Kidney (tissue), 14 donors: ENCODE data around the gene BMP10. TPM values are rescaled to one million over a fixed set of nuclear protein-coding genes. Genes with fewer than 3 reads are reported as not detected.
"Not testable (repeated sequence)": the region's sequence is repeated elsewhere in the genome, so short reads cannot be mapped to it uniquely, and the experiment has no call there.

Experiments used
- DNase-seq, 5 donors: peaks; one replicate each; pipeline ENCODE4 v3.0.0-alpha.2; 2013 to 2020
- FAIRE-seq: peaks from 2 replicates; lab custom pipeline; 2012; peaks lifted over from hg19 to GRCh38; lab: Jason Lieb, UNC
- H3K27ac ChIP-seq, 2 donors: one replicate each; pipeline ENCODE4 v1.7.0; 2013; ENCODE audit warnings: low read depth in 2 of 2, low read length in 2 of 2, inconsistent platforms in 1 of 2
- H3K27me3 ChIP-seq: one replicate; pipeline ENCODE4 v1.7.1; 2013; ENCODE audit warnings: low read length, inconsistent platforms; ENCODE audit not compliant: control insufficient read depth, insufficient read depth
- H3K36me3 ChIP-seq, 3 donors: one replicate each; pipeline versions ENCODE4 v1.7.0 to v1.7.1; 2013; ENCODE audit warnings: low read length in 3 of 3, control low read depth in 1 of 3, inconsistent platforms in 1 of 3; ENCODE audit not compliant: insufficient read depth in 3 of 3, control insufficient read depth in 2 of 3
- H3K4me1 ChIP-seq, 3 donors: one replicate each; pipeline versions ENCODE4 v1.7.0 to v1.7.1; 2013; ENCODE audit warnings: low read length in 3 of 3, inconsistent platforms in 1 of 3, low read depth in 1 of 3; ENCODE audit not compliant: control insufficient read depth in 2 of 3, insufficient read depth in 2 of 3
- H3K4me3 ChIP-seq, 3 donors: one replicate each; pipeline versions ENCODE4 v1.7.0 to v1.8.1; 2013; ENCODE audit warnings: low read length in 3 of 3, control low read depth in 1 of 3, inconsistent platforms in 1 of 3
- H3K9ac ChIP-seq, 3 donors: one replicate each; pipeline versions ENCODE4 v1.7.0 to v1.7.1; 2013; ENCODE audit warnings: low read length in 3 of 3, control low read depth in 1 of 3, inconsistent platforms in 1 of 3
- H3K9me3 ChIP-seq, 3 donors: one replicate each; pipeline versions ENCODE4 v1.7.0 to v1.7.1; 2013; ENCODE audit warnings: low read length in 3 of 3, control low read depth in 1 of 3, inconsistent platforms in 1 of 3; ENCODE audit not compliant: control insufficient read depth in 2 of 3, insufficient read depth in 1 of 3
- CTCF ChIP-seq: IDR thresholded peaks from 3 replicates; pipeline ENCODE4 v1.5.1; 2012; ENCODE audit warnings: mild to moderate bottlenecking, moderate library complexity, borderline replicate concordance; ENCODE audit not compliant: insufficient read depth; ENCODE audit errors: extremely low read depth
- intact Hi-C: fragments of 100-400 bp; cut with DNase I; formaldehyde crosslinking; loops from one replicate; pipeline ENCODE4 v1.11.1; 2022
- polyA plus RNA-seq: library from polyadenylated mRNA; stranded (reverse); fragments of 350-450 nt; fragmentation: Illumina TruSeq; extraction: RNeasy Lipid Tissue Mini Kit (QIAGEN cat#74804); gene quantifications from one replicate; pipeline ENCODE4 v1.2.3, GENCODE V29; 2014; ENCODE audit warnings: low read depth, low replicate concordance; ENCODE audit not compliant: insufficient read depth
- total RNA-seq: library from RNA; stranded (reverse); fragmentation: NEBNext Ultra II Directional; extraction: Animal tissue kit (Norgen Biotek cat#: 25700); gene quantifications from one replicate; pipeline ENCODE4 v1.2.1, GENCODE V29; 2021
- donor health status: control.
- donor health status: control.
- donor health status: control.
- donor health status: control.
- donor health status: control.
- donor health status: DM: yes; HTN: yes; CAD: no.
- donor health status: Normal renal cell carcinoma (clear cell type).

Gene BMP10
- total and polyA plus RNA-seq, 2 donors from 2014 or later = not detected

DNA sequence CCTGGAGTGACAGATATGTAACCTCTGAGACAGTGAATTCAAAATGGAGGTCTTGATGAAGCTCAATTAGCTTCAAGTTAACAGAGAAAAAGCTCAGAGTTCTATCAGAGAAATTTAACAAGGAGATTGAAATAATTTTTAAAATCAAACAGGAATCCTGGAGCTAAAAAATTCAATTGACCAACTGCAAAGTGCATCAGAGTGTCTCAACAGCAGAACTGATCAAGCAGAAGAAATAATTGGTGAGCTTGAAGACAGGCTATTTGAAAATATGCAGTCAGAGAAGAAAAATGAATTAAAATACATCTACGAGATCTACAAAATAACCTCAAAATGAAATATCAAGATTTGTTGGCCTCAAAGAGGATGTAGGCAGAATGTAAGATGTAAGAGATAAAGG is 30.4 kb upstream of the BMP10 start:
- no peak for FAIRE-seq
- Histone ChIP-seq H3K4me1 (no peaks in the 10 kb centered on the region), H3K27ac (no peak overlapping the region), H3K27me3 (no peaks in the 10 kb centered on the region), H3K9me3 (no peaks in the 10 kb centered on the region), H3K4me3 (no peak overlapping the region), H3K9ac (no peak overlapping the region), H3K36me3 (no peaks in the 10 kb centered on the region)
- DNase-seq = no peak
- intact Hi-C loops = no loop called here
- no peak for TF ChIP-seq CTCF

DNA sequence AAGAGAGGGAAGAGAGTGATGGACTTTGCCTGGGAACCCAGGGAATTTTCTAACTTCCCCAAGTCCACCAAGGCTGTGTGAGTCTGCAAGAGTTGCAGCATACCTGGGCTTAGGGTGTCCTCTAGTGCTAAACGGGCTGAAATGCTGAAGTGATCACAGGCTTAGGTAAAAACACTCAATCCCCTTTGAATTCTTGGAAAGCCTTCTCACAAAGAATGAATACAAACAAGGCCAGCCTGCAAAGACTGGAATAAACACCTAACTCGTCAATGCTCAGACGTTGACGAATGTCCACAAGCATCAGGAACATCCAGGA is 30.0 kb upstream of the BMP10 start:
- Histone ChIP-seq H3K36me3 (no peaks in the 10 kb centered on the region), H3K27ac (no peak overlapping the region), H3K4me3 (no peak overlapping the region), H3K9me3 (no peaks in the 10 kb centered on the region), H3K4me1 (no peaks in the 10 kb centered on the region), H3K27me3 (no peaks in the 10 kb centered on the region), H3K9ac (no peak overlapping the region)
- FAIRE-seq (no peak), DNase-seq (no peak)
- TF ChIP-seq CTCF = no peak
- intact Hi-C loops = no loop called here

DNA sequence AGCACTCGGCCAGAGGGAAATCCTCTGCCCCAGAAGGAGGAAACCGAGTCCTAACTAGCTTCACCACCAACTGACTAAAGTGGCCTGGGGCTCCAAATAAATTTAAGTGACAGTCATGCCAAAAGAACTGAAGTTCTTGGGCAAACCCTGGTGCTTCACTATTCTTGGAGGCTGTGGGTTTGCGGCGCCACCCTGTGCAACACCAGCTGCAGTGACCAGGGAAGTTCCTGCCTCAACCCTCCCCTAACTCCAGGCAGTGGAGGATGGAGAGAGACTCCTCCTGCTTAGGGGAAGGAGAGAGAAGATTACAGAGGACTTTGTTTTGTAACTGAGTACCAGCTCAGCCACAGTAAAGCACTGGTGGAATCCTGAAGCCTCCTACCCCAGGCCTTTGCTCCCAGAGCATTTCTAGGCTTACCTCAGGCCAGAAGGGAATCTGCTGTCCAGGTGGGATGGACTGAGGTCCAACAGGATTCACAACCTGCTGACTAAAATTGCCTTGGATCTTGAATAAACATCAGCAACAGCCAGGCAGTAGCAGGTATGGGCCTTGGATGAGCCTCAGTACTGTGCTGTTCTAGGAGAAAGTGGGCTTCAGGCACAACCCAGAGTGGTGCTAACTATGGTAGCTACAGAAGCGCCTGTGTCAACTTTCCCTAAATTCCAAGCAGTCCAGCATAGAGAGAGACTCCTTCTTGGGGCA is 29.4 kb upstream of the BMP10 start:
- H3K27me3 ChIP-seq = no peaks in the 10 kb centered on the region
- no peak overlapping the region for H3K9ac ChIP-seq
- H3K4me3 ChIP-seq = no peak overlapping the region
- DNase-seq (no peak), FAIRE-seq (no peak)
- intact Hi-C loops = no loop called here
- H3K27ac ChIP-seq = no peak overlapping the region
- H3K9me3 ChIP-seq = no peaks in the 10 kb centered on the region
- no peaks in the 10 kb centered on the region for H3K36me3 ChIP-seq
- no peaks in the 10 kb centered on the region for H3K4me1 ChIP-seq
- no peak for TF ChIP-seq CTCF

GRCh38 chr2:68895981-68896380 is 24.8 kb upstream of the BMP10 start:
- H3K4me3 ChIP-seq, H3K9me3 ChIP-seq, H3K9ac ChIP-seq, DNase-seq, H3K27me3 ChIP-seq, H3K27ac ChIP-seq, FAIRE-seq, intact Hi-C loops, H3K4me1 ChIP-seq, H3K36me3 ChIP-seq: not testable (repeated sequence)
